Activated CD8-positive, alpha-beta T cell treated with anti-CD3 and anti-CD28 coated beads for 36 hours (primary cell): ENCODE measurements around the gene MCHR2. TPM values are rescaled to one million over a fixed set of nuclear protein-coding genes. Genes with fewer than 3 reads are reported as not detected.

Experiments used
- ATAC-seq: fragments of 200-7000 bp; cut with Tn5 transposase; one replicate; pipeline ENCODE4 v1.10.0; 2021; ENCODE audit warnings: mild to moderate bottlenecking, moderate library complexity
- CTCF ChIA-PET: fragments of 350-600 bp; sonication (Branson Sonifier 250); formaldehyde crosslinking; loops from one replicate; lab custom pipeline; 2021; ENCODE audit warnings: antibody characterized with exemption; lab: Charles Lee
- POLR2A ChIA-PET: fragments of 350-600 bp; sonication (Branson Sonifier 250); formaldehyde crosslinking; loops from one replicate; lab custom pipeline; 2021; ENCODE audit warnings: antibody characterized with exemption; lab: Charles Lee
- DNase-seq: peaks from one replicate; pipeline ENCODE4 v3.0.0-alpha.2; 2020
- H3K27ac Mint-ChIP-seq: one replicate; pipeline ENCODE4 v1.8.0; 2021; ENCODE audit warnings: mild to moderate bottlenecking, mixed read lengths
- H3K27me3 Mint-ChIP-seq: one replicate; pipeline ENCODE4 v1.8.0; 2021; ENCODE audit warnings: mixed read lengths
- H3K36me3 Mint-ChIP-seq: one replicate; pipeline ENCODE4 v1.8.0; 2021; ENCODE audit warnings: low read depth, mixed read lengths
- H3K4me1 Mint-ChIP-seq: one replicate; pipeline ENCODE4 v1.8.0; 2021; ENCODE audit warnings: low read depth, mixed read lengths
- H3K4me3 Mint-ChIP-seq: one replicate; pipeline ENCODE4 v1.8.0; 2021; ENCODE audit warnings: mild to moderate bottlenecking, moderate library complexity, mixed read lengths
- H3K9me3 Mint-ChIP-seq: one replicate; pipeline ENCODE4 v1.8.0; 2021; ENCODE audit warnings: mixed read lengths
- CTCF ChIP-seq: fragments of 200-600 bp; IDR thresholded peaks from one replicate; pipeline ENCODE4 v1.8.0; 2022; ENCODE audit warnings: antibody characterized with exemption, mild to moderate bottlenecking
- intact Hi-C: fragments of 100-400 bp; cut with micrococcal nuclease; formaldehyde crosslinking; loops from one replicate; pipeline ENCODE4 v1.10.0; 2022
- total RNA-seq, 2 experiments: library from RNA; stranded (reverse); gene quantifications; one replicate each; pipeline ENCODE4 v1.2.3, GENCODE V29; 2021

Gene MCHR2
- total RNA-seq, 2 experiments from 2014 or later = not detected

GRCh38 chr6:99960027-99960426 lies 34.0 kb downstream of the MCHR2 start:
- Mint-ChIP-seq H3K9me3 (peaks cover 15% of the 10 kb centered on the region), H3K27me3 (no peaks in the 10 kb centered on the region), H3K36me3 (no peaks in the 10 kb centered on the region), H3K4me1 (no peaks in the 10 kb centered on the region), H3K27ac (no peak overlapping the region), H3K4me3 (no peak overlapping the region)
- CTCF ChIA-PET = no interaction called here
- DNase-seq (no peak), ATAC-seq (no peak)
- POLR2A ChIA-PET = no interaction called here
- TF ChIP-seq CTCF = no peak
- intact Hi-C loops = no loop called here

GRCh38 chr6:99951016-99951805 lies 42.8 kb downstream of the MCHR2 start:
- Mint-ChIP-seq H3K27me3 (peaks cover 1% of the 10 kb centered on the region), H3K9me3 (no peaks in the 10 kb centered on the region), H3K36me3 (no peaks in the 10 kb centered on the region), H3K4me3 (no peak overlapping the region), H3K4me1 (no peaks in the 10 kb centered on the region), H3K27ac (no peak overlapping the region)
- TF ChIP-seq CTCF = no peak
- ATAC-seq (no peak), DNase-seq (no peak)
- intact Hi-C loops = no loop called here
- ChIA-PET POLR2A (interaction anchor here (0.6 kb wide), 1 partner anchor 17 kb away, joined by 3 read pairs; no protein-coding TSS in a partner anchor), CTCF (no interaction called here)

- Mint-ChIP-seq H3K27me3 (peaks cover 6% of the 10 kb centered on the region), H3K9me3 (no peaks in the 10 kb centered on the region), H3K36me3 (no peaks in the 10 kb centered on the region), H3K27ac (no peak overlapping the region), H3K4me1 (no peaks in the 10 kb centered on the region), H3K4me3 (no peak overlapping the region)
- TF ChIP-seq CTCF = no peak
- no peak for DNase-seq
- intact Hi-C loops = no loop called here
- ChIA-PET POLR2A (no interaction called here), CTCF (no interaction called here)
- no peak for ATAC-seq
These were observed 48.0 kb downstream of the MCHR2 start for GRCh38 chr6:99946005-99946404.

- Mint-ChIP-seq H3K9me3 (no peaks in the 10 kb centered on the region), H3K27ac (no peak overlapping the region), H3K4me3 (no peak overlapping the region), H3K36me3 (no peaks in the 10 kb centered on the region), H3K27me3 (peaks cover 6% of the 10 kb centered on the region), H3K4me1 (no peaks in the 10 kb centered on the region)
- ATAC-seq (no peak), DNase-seq (no peak)
- ChIA-PET POLR2A (no interaction called here), CTCF (interaction anchor here (1.4 kb wide), 1 partner anchor 76 kb away, joined by 3 read pairs; no protein-coding TSS in a partner anchor)
- TF ChIP-seq CTCF = no peak
- intact Hi-C loops = no loop called here
These were observed 50.2 kb downstream of the MCHR2 start for GRCh38 chr6:99943846-99944245.

GRCh38 chr6:99940582-99940981 lies 53.4 kb downstream of the MCHR2 start:
- Mint-ChIP-seq H3K27ac (no peak overlapping the region), H3K4me1 (no peaks in the 10 kb centered on the region), H3K4me3 (no peak overlapping the region), H3K27me3 (peaks cover 6% of the 10 kb centered on the region), H3K9me3 (no peaks in the 10 kb centered on the region), H3K36me3 (no peaks in the 10 kb centered on the region)
- ATAC-seq = no peak
- no peak for TF ChIP-seq CTCF
- CTCF ChIA-PET = no interaction called here
- no peak for DNase-seq
- intact Hi-C loops = no loop called here
- POLR2A ChIA-PET = no interaction called here
